HG03064 (cell line): ENCODE results near the gene SEPHS2.
"Not testable (repeated sequence)": the region's sequence is repeated elsewhere in the genome, so short reads cannot be mapped to it uniquely, and the experiment has no call there.

ENCODE experiments used
- ATAC-seq: cut with Tn5 transposase; IDR thresholded peaks from one replicate; pipeline ENCODE4 v1.9.1; 2021; ENCODE audit warnings: low read depth; ENCODE audit not compliant: unreplicated experiment

The SEPHS2 gene

GRCh38 chr16:30401768-30402425 lies 43.8 kb downstream of the SEPHS2 start:
- ATAC-seq, result no peak

- no peak for ATAC-seq
These were observed 46.1 kb downstream of the SEPHS2 start for GRCh38 chr16:30399435-30400186.

- no peak for ATAC-seq
These were observed 46.8 kb downstream of the SEPHS2 start for GRCh38 chr16:30398661-30399434.

- no peak for ATAC-seq
These were observed 47.7 kb downstream of the SEPHS2 start for GRCh38 chr16:30397776-30398660.

- no peak for ATAC-seq
These were observed 48.6 kb downstream of the SEPHS2 start for GRCh38 chr16:30397056-30397455.

- not testable (repeated sequence) for ATAC-seq
These were observed 49.0 kb downstream of the SEPHS2 start for GRCh38 chr16:30396627-30397026.

- ATAC-seq, result no peak
These were observed 49.6 kb downstream of the SEPHS2 start for GRCh38 chr16:30395992-30396585.

- ATAC-seq, result peak; percentile 49
These were observed 50.3 kb downstream of the SEPHS2 start, which contains the start of gene ZNF48 for GRCh38 chr16:30395155-30395991. ZNF48 (plus strand) TSS chr16:30395420; CDS start chr16:30395795, 375 bp downstream.

- no peak for ATAC-seq
These were observed 51.0 kb downstream of the SEPHS2 start for GRCh38 chr16:30394592-30395154.
